GM19452 (cell line): ENCODE measurements around the gene RINL.

ENCODE experiments used
- ATAC-seq: cut with Tn5 transposase; IDR thresholded peaks from one replicate; pipeline ENCODE4 v1.9.1; 2021; ENCODE audit not compliant: unreplicated experiment

The RINL gene

GRCh38 chr19:38877781-38878574 is at the start of gene RINL:
Gene RINL, minus strand, starts transcription at chr19:38878275. Its CDS starts 1,533 bp downstream, at chr19:38876742.
- ATAC-seq: peak; percentile 60

GRCh38 chr19:38924388-38924787 is 46.3 kb upstream of the RINL start:
- no peak for ATAC-seq

GRCh38 chr19:38922482-38922881 is 44.4 kb upstream of the RINL start:
- no peak for ATAC-seq

- ATAC-seq: no peak
Observed at GRCh38 chr19:38921420-38922274, 43.6 kb upstream of the RINL start.

- no peak for ATAC-seq
Observed at GRCh38 chr19:38920602-38921419, 42.7 kb upstream of the RINL start.

GRCh38 chr19:38919837-38920601 is 41.9 kb upstream of the RINL start:
- ATAC-seq: no peak

GRCh38 chr19:38918526-38918925 is 40.5 kb upstream of the RINL start:
- ATAC-seq: no peak

- no peak for ATAC-seq
Observed at GRCh38 chr19:38917921-38918491, 39.9 kb upstream of the RINL start.

- no peak for ATAC-seq
Observed at GRCh38 chr19:38917516-38917915, 39.4 kb upstream of the RINL start.

GRCh38 chr19:38915329-38916321 is 37.5 kb upstream of the RINL start:
- ATAC-seq: no peak

GRCh38 chr19:38913958-38914357 is 35.9 kb upstream of the RINL start:
- ATAC-seq: no peak

GRCh38 chr19:38912600-38913514 is 34.8 kb upstream of the RINL start:
- no peak for ATAC-seq

- no peak for ATAC-seq
Observed at GRCh38 chr19:38911388-38912001, 33.4 kb upstream of the RINL start.

GRCh38 chr19:38910488-38910887 is 32.4 kb upstream of the RINL start:
- no peak for ATAC-seq

GRCh38 chr19:38908911-38909310 is 30.8 kb upstream of the RINL start:
- no peak for ATAC-seq

- no peak for ATAC-seq
Observed at GRCh38 chr19:38907670-38908069, 29.6 kb upstream of the RINL start.

- no peak for ATAC-seq
Observed at GRCh38 chr19:38907227-38907626, 29.2 kb upstream of the RINL start.
